Activated CD4-positive, alpha-beta T cell treated with anti-CD3 and anti-CD28 coated beads, Interleukin-2, amount 10 ng/mL, durations not matched to agents 24 days and 14 days (primary cell): ENCODE measurements around the gene TGM3. TPM values are rescaled to one million over a fixed set of nuclear protein-coding genes. Genes with fewer than 3 reads are reported as not detected.
"Not testable (repeated sequence)": the region's sequence is repeated elsewhere in the genome, so short reads cannot be mapped to it uniquely, and the experiment has no call there.

Experiments used
- DNase-seq: peaks from one replicate; pipeline ENCODE4 v3.0.0; 2022
- H3K27ac Mint-ChIP-seq: one replicate; pipeline ENCODE4 v1.8.0; 2022; ENCODE audit warnings: mild to moderate bottlenecking, mixed read lengths
- H3K27me3 Mint-ChIP-seq: one replicate; pipeline ENCODE4 v1.8.0; 2022; ENCODE audit warnings: mixed read lengths
- H3K36me3 Mint-ChIP-seq: one replicate; pipeline ENCODE4 v1.8.0; 2022; ENCODE audit warnings: low read depth, mild to moderate bottlenecking, mixed read lengths
- H3K4me1 Mint-ChIP-seq: one replicate; pipeline ENCODE4 v1.8.0; 2021; ENCODE audit warnings: mixed read lengths
- H3K4me3 Mint-ChIP-seq: one replicate; pipeline ENCODE4 v1.8.0; 2022; ENCODE audit warnings: mild to moderate bottlenecking, moderate library complexity, mixed read lengths
- H3K9me3 Mint-ChIP-seq: one replicate; pipeline ENCODE4 v1.8.0; 2021; ENCODE audit warnings: mixed read lengths
- intact Hi-C: fragments of 100-400 bp; cut with micrococcal nuclease; formaldehyde crosslinking; loops from one replicate; pipeline ENCODE4 v1.15.1; 2023
- total RNA-seq: library from RNA; stranded (reverse); gene quantifications from 2 replicates; pipeline ENCODE4 v1.2.3, GENCODE V29; 2022

TGM3 gene
- total RNA-seq, 1 donor from 2014 or later, result not detected

- H3K27ac Mint-ChIP-seq, DNase-seq, H3K36me3 Mint-ChIP-seq, intact Hi-C loops, H3K9me3 Mint-ChIP-seq, H3K4me3 Mint-ChIP-seq, H3K4me1 Mint-ChIP-seq: not testable (repeated sequence)
- peaks cover 25% of the 10 kb centered on the region for H3K27me3 Mint-ChIP-seq
Observed at GRCh38 chr20:2264621-2265374, 31.0 kb upstream of the TGM3 start.

- H3K27me3 Mint-ChIP-seq, result peaks cover 10% of the 10 kb centered on the region
- H3K27ac Mint-ChIP-seq, result no peak overlapping the region
- no peak overlapping the region for H3K4me3 Mint-ChIP-seq
- no peaks in the 10 kb centered on the region for H3K9me3 Mint-ChIP-seq
- no peaks in the 10 kb centered on the region for H3K4me1 Mint-ChIP-seq
- no peak for DNase-seq
- H3K36me3 Mint-ChIP-seq, result no peaks in the 10 kb centered on the region
- intact Hi-C loops, result no loop called here
Observed at GRCh38 chr20:2273634-2274302, 22.0 kb upstream of the TGM3 start.

GRCh38 chr20:2276015-2276414, 19.8 kb upstream of the TGM3 start:
- Mint-ChIP-seq H3K27me3 (peaks cover 10% of the 10 kb centered on the region), H3K4me1 (no peaks in the 10 kb centered on the region), H3K4me3 (no peak overlapping the region), H3K27ac (no peak overlapping the region), H3K9me3 (no peaks in the 10 kb centered on the region), H3K36me3 (no peaks in the 10 kb centered on the region)
- intact Hi-C loops, result no loop called here
- DNase-seq, result no peak

GRCh38 chr20:2279253-2279779, 16.5 kb upstream of the TGM3 start:
- H3K9me3 Mint-ChIP-seq, result no peaks in the 10 kb centered on the region
- DNase-seq, result no peak
- H3K27me3 Mint-ChIP-seq, result peaks cover 11% of the 10 kb centered on the region
- H3K36me3 Mint-ChIP-seq, result no peaks in the 10 kb centered on the region
- no peaks in the 10 kb centered on the region for H3K4me1 Mint-ChIP-seq
- intact Hi-C loops, result no loop called here
- H3K27ac Mint-ChIP-seq, result no peak overlapping the region
- no peak overlapping the region for H3K4me3 Mint-ChIP-seq

- intact Hi-C loops, result no loop called here
- no peak for DNase-seq
- Mint-ChIP-seq H3K36me3 (no peaks in the 10 kb centered on the region), H3K27me3 (peaks cover 11% of the 10 kb centered on the region), H3K9me3 (no peaks in the 10 kb centered on the region), H3K4me3 (no peak overlapping the region), H3K27ac (no peak overlapping the region), H3K4me1 (no peaks in the 10 kb centered on the region)
Observed at GRCh38 chr20:2280082-2280481, 15.7 kb upstream of the TGM3 start.

- Mint-ChIP-seq H3K9me3 (no peaks in the 10 kb centered on the region), H3K4me1 (no peaks in the 10 kb centered on the region), H3K27me3 (peaks cover 8% of the 10 kb centered on the region), H3K27ac (no peak overlapping the region), H3K4me3 (no peak overlapping the region), H3K36me3 (no peaks in the 10 kb centered on the region)
- intact Hi-C loops, result no loop called here
- DNase-seq, result no peak
Observed at GRCh38 chr20:2281563-2281962, 14.2 kb upstream of the TGM3 start.

- Mint-ChIP-seq H3K4me1 (no peaks in the 10 kb centered on the region), H3K27me3 (peaks cover 3% of the 10 kb centered on the region), H3K27ac (no peak overlapping the region), H3K9me3 (no peaks in the 10 kb centered on the region), H3K36me3 (no peaks in the 10 kb centered on the region), H3K4me3 (no peak overlapping the region)
- no peak for DNase-seq
- intact Hi-C loops, result no loop called here
Observed at GRCh38 chr20:2282181-2282580, 13.6 kb upstream of the TGM3 start.

GRCh38 chr20:2283706-2284423, 11.9 kb upstream of the TGM3 start:
- peaks cover 6% of the 10 kb centered on the region for H3K27me3 Mint-ChIP-seq
- intact Hi-C loops, result no loop called here
- H3K4me1 Mint-ChIP-seq, result no peaks in the 10 kb centered on the region
- no peak overlapping the region for H3K4me3 Mint-ChIP-seq
- no peak overlapping the region for H3K27ac Mint-ChIP-seq
- no peaks in the 10 kb centered on the region for H3K36me3 Mint-ChIP-seq
- no peak for DNase-seq
- H3K9me3 Mint-ChIP-seq, result no peaks in the 10 kb centered on the region

GRCh38 chr20:2285193-2285592, 10.6 kb upstream of the TGM3 start:
- Mint-ChIP-seq H3K27ac (no peak overlapping the region), H3K27me3 (peaks cover 6% of the 10 kb centered on the region), H3K4me3 (no peak overlapping the region), H3K9me3 (no peaks in the 10 kb centered on the region), H3K4me1 (no peaks in the 10 kb centered on the region), H3K36me3 (no peaks in the 10 kb centered on the region)
- no peak for DNase-seq
- intact Hi-C loops, result no loop called here

GRCh38 chr20:2285613-2286012, 10.2 kb upstream of the TGM3 start:
- Mint-ChIP-seq H3K4me1 (no peaks in the 10 kb centered on the region), H3K27ac (no peak overlapping the region), H3K4me3 (no peak overlapping the region), H3K27me3 (peaks cover 6% of the 10 kb centered on the region), H3K36me3 (no peaks in the 10 kb centered on the region), H3K9me3 (no peaks in the 10 kb centered on the region)
- intact Hi-C loops, result no loop called here
- no peak for DNase-seq

- intact Hi-C loops, result no loop called here
- H3K27ac Mint-ChIP-seq, result no peak overlapping the region
Observed at GRCh38 chr20:2287504-2287903, 8.3 kb upstream of the TGM3 start.

GRCh38 chr20:2289475-2289874, 6.3 kb upstream of the TGM3 start:
- Mint-ChIP-seq H3K27ac (no peak overlapping the region), H3K4me3 (no peak overlapping the region), H3K9me3 (no peaks in the 10 kb centered on the region), H3K36me3 (no peaks in the 10 kb centered on the region), H3K4me1 (no peaks in the 10 kb centered on the region), H3K27me3 (peaks cover 5% of the 10 kb centered on the region)
- intact Hi-C loops, result no loop called here
- DNase-seq, result no peak

More at GRCh38 chr20:2287504-2287903, 8.3 kb upstream of the TGM3 start:
- Mint-ChIP-seq H3K27me3 (peaks cover 6% of the 10 kb centered on the region), H3K9me3 (no peaks in the 10 kb centered on the region), H3K36me3 (no peaks in the 10 kb centered on the region), H3K4me3 (no peak overlapping the region), H3K4me1 (no peaks in the 10 kb centered on the region)
- no peak for DNase-seq

GRCh38 chr20:2290486-2290885, 5.3 kb upstream of the TGM3 start:
- H3K27me3 Mint-ChIP-seq, result peaks cover 5% of the 10 kb centered on the region
- no peaks in the 10 kb centered on the region for H3K4me1 Mint-ChIP-seq
- no peaks in the 10 kb centered on the region for H3K36me3 Mint-ChIP-seq
- H3K4me3 Mint-ChIP-seq, result no peak overlapping the region
- DNase-seq, result no peak
- no peaks in the 10 kb centered on the region for H3K9me3 Mint-ChIP-seq
- H3K27ac Mint-ChIP-seq, result no peak overlapping the region
- intact Hi-C loops, result no loop called here
